Measurements from ENCODE around the gene ERI3. TPM values are rescaled to one million over a fixed set of nuclear protein-coding genes. Genes with fewer than 3 reads are reported as not detected.

ERI3 gene
- total RNA-seq, 1 donor, result 47.9 TPM

DNA sequence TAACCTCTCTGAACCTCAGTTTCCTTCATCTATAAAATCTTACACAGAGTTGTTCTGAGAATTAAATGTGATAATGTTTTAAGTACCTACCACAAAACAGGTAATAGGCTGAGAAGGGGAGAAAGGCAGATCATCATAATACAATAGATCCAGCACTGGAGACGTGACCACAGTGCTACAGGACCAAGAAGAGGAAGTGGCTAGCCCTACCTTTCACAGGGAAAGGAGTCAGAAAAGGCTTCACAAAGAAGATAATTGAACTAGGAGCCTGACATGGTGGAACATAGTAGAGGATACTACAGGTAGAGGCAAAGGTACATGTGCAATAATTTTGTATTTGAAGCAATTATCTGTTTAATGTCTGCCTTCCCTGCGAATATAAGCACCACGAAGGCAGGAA is 45.1 kb downstream of the ERI3 start:
- TF ChIP-seq CTCF (IDR thresholded peaks at IDR 0.05; ENCODE audit: insufficient read depth, low read depth, low read length), result no peak
- no peak overlapping the region for H3K4me3 ChIP-seq (ENCODE audit: low read depth, low read length)
- DNase-seq (ENCODE audit: low read depth), result no peak

DNA sequence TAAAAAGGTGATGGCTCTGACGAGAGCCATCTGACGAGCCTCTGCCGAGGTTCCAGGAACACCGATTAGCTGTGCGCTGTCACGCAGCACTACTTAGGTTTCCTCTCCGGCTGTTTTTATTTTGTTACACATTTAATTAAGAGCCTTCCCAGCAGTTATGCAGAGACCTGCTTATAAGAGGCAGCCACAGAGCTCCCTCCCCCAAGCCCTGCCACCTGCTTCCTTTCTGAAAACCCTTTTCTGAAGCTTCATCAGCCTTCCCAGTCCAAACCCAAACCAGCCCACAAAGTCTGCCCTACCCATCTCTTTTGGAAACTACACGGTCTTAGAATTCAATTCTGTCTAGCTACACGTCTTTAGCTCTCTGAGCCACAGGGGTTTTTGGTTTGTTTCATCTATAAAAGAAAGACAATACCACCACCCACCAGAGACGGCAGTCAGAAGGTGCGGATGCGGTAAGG is 49.1 kb downstream of the ERI3 start:
- no peak overlapping the region for H3K4me3 ChIP-seq (ENCODE audit: low read depth, low read length)
- no peak for DNase-seq (ENCODE audit: low read depth)
- TF ChIP-seq CTCF (IDR thresholded peaks at IDR 0.05; ENCODE audit: insufficient read depth, low read depth, low read length), result no peak

DNA sequence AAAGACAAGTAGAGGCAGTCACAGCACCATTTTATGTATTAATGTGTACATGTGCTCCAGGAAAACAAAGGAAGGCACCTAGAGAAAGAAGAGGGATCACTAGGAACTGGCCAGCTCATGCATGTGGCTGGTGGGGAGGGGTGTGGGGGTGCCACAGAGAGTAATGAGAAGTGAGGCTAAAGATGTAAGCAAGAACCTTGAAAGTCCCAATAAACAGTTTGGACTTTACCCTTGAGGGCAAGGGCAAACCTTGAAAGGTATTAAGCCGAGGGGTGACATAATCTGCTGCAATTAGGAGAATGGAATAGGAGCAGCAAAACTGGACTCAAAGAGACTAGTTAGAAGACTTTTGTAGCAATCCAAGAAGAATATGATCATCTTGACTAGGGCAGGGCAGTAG is 51.5 kb downstream of the ERI3 start:
- H3K4me3 ChIP-seq (ENCODE audit: low read depth, low read length), result no peak overlapping the region
- TF ChIP-seq CTCF (IDR thresholded peaks at IDR 0.05; ENCODE audit: insufficient read depth, low read depth, low read length), result no peak
- no peak for DNase-seq (ENCODE audit: low read depth)

DNA sequence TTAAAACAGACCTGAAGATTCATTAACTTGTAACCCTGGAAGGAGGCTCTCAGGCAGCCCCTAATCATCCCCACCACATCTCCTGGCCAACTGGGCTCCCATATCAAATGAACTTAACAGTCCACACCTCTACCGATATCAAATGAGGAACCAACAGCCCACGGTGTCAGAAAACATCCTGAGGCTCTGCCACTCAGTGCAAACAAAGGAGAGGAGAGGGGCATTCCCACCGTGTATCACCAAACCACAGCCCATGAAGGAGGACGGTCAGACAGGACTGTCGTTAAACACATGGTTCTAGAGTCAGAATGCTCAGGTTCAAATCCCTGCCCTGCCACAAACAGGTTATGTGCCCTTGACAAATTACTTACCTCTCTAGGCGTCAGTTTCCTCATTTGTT is 52.5 kb downstream of the ERI3 start:
- H3K4me3 ChIP-seq (ENCODE audit: low read depth, low read length), result no peak overlapping the region
- no peak for DNase-seq (ENCODE audit: low read depth)
- TF ChIP-seq CTCF (IDR thresholded peaks at IDR 0.05; ENCODE audit: insufficient read depth, low read depth, low read length), result no peak

DNA sequence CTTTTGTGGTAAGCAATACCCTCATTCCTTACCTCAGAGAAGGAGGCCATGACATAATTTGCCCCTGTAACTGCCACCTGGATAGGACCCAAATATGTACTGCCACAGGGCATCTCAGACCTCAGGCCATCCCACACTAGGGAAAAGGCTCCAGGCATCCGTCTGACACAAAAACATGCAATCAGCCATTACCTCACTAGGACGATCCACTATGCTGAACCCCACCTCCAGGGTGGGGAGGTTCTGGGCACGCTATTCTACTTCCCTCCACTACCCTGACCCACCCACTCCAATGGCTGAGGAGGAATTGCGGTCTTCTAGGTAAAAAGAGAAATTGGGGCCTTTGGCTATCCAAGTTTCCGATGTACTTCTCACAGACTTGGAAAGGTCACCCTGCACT is 53.6 kb downstream of the ERI3 start:
- TF ChIP-seq CTCF (IDR thresholded peaks at IDR 0.05; ENCODE audit: insufficient read depth, low read depth, low read length), result no peak
- no peak for DNase-seq (ENCODE audit: low read depth)
- H3K4me3 ChIP-seq (ENCODE audit: low read depth, low read length), result no peak overlapping the region

DNA sequence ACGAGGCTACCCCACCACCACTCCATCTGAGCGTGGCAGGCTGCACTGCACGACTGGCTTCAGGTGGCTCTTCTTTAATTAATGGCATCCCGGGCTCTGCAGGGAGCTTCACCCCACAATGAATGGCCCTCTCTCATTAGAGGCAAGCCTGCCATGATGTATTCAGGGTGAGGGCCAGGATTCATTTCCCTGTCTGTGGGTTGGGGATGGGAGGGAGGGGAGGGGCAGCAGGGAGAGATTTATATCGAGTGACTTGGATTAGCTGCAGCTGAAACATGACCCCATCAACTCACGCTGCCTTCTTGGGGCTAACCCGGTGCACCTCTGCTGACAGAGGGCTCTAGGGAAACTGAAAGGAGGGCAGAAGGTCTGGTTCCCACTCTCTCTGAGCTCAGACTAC is 54.2 kb downstream of the ERI3 start:
- H3K4me3 ChIP-seq (ENCODE audit: low read depth, low read length), result no peak overlapping the region
- no peak for TF ChIP-seq CTCF (IDR thresholded peaks at IDR 0.05; ENCODE audit: insufficient read depth, low read depth, low read length)
- DNase-seq (ENCODE audit: low read depth), result no peak

DNA sequence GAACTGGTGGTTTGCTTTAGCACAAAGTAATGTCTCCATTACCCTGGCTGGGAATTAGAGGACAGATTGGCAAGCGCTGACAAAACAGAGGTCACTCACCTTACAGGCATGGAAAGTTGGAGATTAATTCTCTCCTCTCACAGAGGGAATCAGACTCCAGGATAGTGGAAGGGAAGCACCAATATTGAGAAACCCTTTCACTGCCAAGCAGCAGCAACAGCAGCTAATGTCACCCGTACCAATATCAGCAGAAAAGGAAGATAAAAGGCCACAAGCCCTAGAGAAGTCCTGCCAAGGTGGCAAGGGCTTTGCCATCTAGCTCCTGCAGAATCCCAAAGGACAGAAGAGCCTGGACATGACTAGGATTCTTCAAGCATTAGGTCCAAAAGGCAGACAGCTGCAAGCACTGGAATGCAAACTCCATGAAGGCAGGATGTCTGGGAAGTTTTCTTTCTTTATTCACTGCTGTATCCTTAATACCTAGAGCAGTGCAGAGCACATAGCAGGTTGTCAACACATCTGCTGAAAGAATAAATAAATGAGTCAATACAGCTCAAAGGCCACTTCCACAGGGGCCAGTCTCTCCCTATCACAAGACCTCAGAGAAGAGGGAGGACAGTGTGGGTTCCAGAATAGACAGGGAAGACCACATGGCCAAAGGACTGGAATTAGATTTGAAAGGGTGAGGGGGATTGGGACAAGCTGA is 57.2 kb downstream of the ERI3 start:
- no peak for DNase-seq (ENCODE audit: low read depth)
- TF ChIP-seq CTCF (IDR thresholded peaks at IDR 0.05; ENCODE audit: insufficient read depth, low read depth, low read length), result no peak

More for the DNA sequence above, 57.2 kb downstream of the ERI3 start:
- no peak overlapping the region for H3K4me3 ChIP-seq (ENCODE audit: low read depth, low read length)
